Glutamatergic neuron (in vitro differentiated cells): ENCODE results near the gene LY6G6D. TPM values are rescaled to one million over a fixed set of nuclear protein-coding genes. Genes with fewer than 3 reads are reported as not detected.

Experiments
- DNase-seq: peaks from one replicate; pipeline ENCODE4 v3.0.0; 2022
- H3K27ac Mint-ChIP-seq: one replicate; pipeline ENCODE4 v1.8.0; 2020; ENCODE audit warnings: mild to moderate bottlenecking, mixed read lengths, inconsistent platforms; ENCODE audit not compliant: unreplicated experiment
- H3K27me3 Mint-ChIP-seq: one replicate; pipeline ENCODE4 v1.8.0; 2020; ENCODE audit warnings: mild to moderate bottlenecking, moderate library complexity, mixed read lengths, inconsistent platforms; ENCODE audit not compliant: unreplicated experiment
- H3K36me3 Mint-ChIP-seq: one replicate; pipeline ENCODE4 v1.8.0; 2020; ENCODE audit warnings: mild to moderate bottlenecking, mixed read lengths, inconsistent platforms; ENCODE audit not compliant: unreplicated experiment
- H3K4me1 Mint-ChIP-seq: one replicate; pipeline ENCODE4 v1.8.0; 2020; ENCODE audit warnings: mild to moderate bottlenecking, low read depth, mixed read lengths, inconsistent platforms; ENCODE audit not compliant: unreplicated experiment
- H3K4me3 Mint-ChIP-seq: one replicate; pipeline ENCODE4 v1.8.0; 2020; ENCODE audit warnings: mild to moderate bottlenecking, mixed read lengths, inconsistent platforms; ENCODE audit not compliant: unreplicated experiment
- H3K9me3 Mint-ChIP-seq: one replicate; pipeline ENCODE4 v1.8.0; 2020; ENCODE audit warnings: mild to moderate bottlenecking, moderate library complexity, mixed read lengths, inconsistent platforms; ENCODE audit not compliant: unreplicated experiment
- CTCF ChIP-seq: fragments of 200-600 bp; sonication (generic); IDR thresholded peaks from one replicate; pipeline ENCODE4 v1.5.0; 2021; ENCODE audit not compliant: partially characterized antibody, unreplicated experiment
- microRNA-seq: library from miRNA; unstranded; fragments of <30 nt; microRNA quantifications from one replicate; pipeline ENCODE4, GENCODE V29; 2020; ENCODE audit not compliant: unreplicated experiment
- total RNA-seq: library from RNA; stranded (reverse); fragmentation: NEBNext Ultra II Directional; extraction: Animal tissue kit (Norgen Biotek cat#: 25700); gene quantifications from one replicate; pipeline ENCODE4 v1.2.1, GENCODE V29; 2021; ENCODE audit not compliant: unreplicated experiment

The LY6G6D gene
- total RNA-seq, 1 donor from 2014 or later = not detected

- H3K27me3 Mint-ChIP-seq = peaks cover 4% of the 10 kb centered on the region
- no peak overlapping the region for H3K27ac Mint-ChIP-seq
- H3K9me3 Mint-ChIP-seq = no peaks in the 10 kb centered on the region
- no peak for TF ChIP-seq CTCF
- H3K36me3 Mint-ChIP-seq = peaks cover 7% of the 10 kb centered on the region
- H3K4me3 Mint-ChIP-seq = no peak overlapping the region
- H3K4me1 Mint-ChIP-seq = peaks cover 5% of the 10 kb centered on the region
- no peak for DNase-seq
Observed at GRCh38 chr6:31764198-31764597, 49.0 kb downstream of the LY6G6D start.

- no peak overlapping the region for H3K27ac Mint-ChIP-seq
- H3K4me1 Mint-ChIP-seq = peaks cover 5% of the 10 kb centered on the region
- no peak for TF ChIP-seq CTCF
- H3K4me3 Mint-ChIP-seq = no peak overlapping the region
- no peaks in the 10 kb centered on the region for H3K9me3 Mint-ChIP-seq
- no peak for DNase-seq
- H3K36me3 Mint-ChIP-seq = peaks cover under 1% of the 10 kb centered on the region
- H3K27me3 Mint-ChIP-seq = peaks cover 4% of the 10 kb centered on the region
Observed at GRCh38 chr6:31765559-31765909, 50.4 kb downstream of the LY6G6D start.

- peaks cover 2% of the 10 kb centered on the region for H3K27me3 Mint-ChIP-seq
- H3K36me3 Mint-ChIP-seq = no peaks in the 10 kb centered on the region
- TF ChIP-seq CTCF = no peak
- H3K4me1 Mint-ChIP-seq = peaks cover 5% of the 10 kb centered on the region
- H3K4me3 Mint-ChIP-seq = no peak overlapping the region
- H3K27ac Mint-ChIP-seq = no peak overlapping the region
- no peaks in the 10 kb centered on the region for H3K9me3 Mint-ChIP-seq
- no peak for DNase-seq
Observed at GRCh38 chr6:31765910-31766794, 51.0 kb downstream of the LY6G6D start.

GRCh38 chr6:31767096-31767645, 52.0 kb downstream of the LY6G6D start:
- TF ChIP-seq CTCF = no peak
- H3K27me3 Mint-ChIP-seq = peaks cover 2% of the 10 kb centered on the region
- H3K27ac Mint-ChIP-seq = no peak overlapping the region
- H3K36me3 Mint-ChIP-seq = no peaks in the 10 kb centered on the region
- no peak for DNase-seq
- H3K4me3 Mint-ChIP-seq = no peak overlapping the region
- H3K9me3 Mint-ChIP-seq = no peaks in the 10 kb centered on the region
- peaks cover 5% of the 10 kb centered on the region for H3K4me1 Mint-ChIP-seq

Small RNA genes within 50 kb of the gene (microRNA-seq; reads per million reads assigned to microRNA genes)
- 7.9 reads per million, percentile 42 among the genes with 10 or more reads in this experiment for gene MIR4646

Other genes starting within 250 kb of the LY6G6D start
- 3.6 TPM for gene MICB, start 217.2 kb upstream of the LY6G6D start, total RNA-seq
- not detected for gene MCCD1, start 186.4 kb upstream of the LY6G6D start, total RNA-seq
- 526 TPM for gene DDX39B, start 173.3 kb upstream of the LY6G6D start, total RNA-seq
- gene ATP6V1G2, start 168.7 kb upstream of the LY6G6D start, total RNA-seq = 95.6 TPM
- 29.8 TPM for gene NFKBIL1, start 167.7 kb upstream of the LY6G6D start, total RNA-seq
- not detected for gene LTA, start 143.1 kb upstream of the LY6G6D start, total RNA-seq
- not detected for gene TNF, start 139.8 kb upstream of the LY6G6D start, total RNA-seq
- gene LTB, start 132.9 kb upstream of the LY6G6D start, total RNA-seq = not detected
- gene LST1, start 129.1 kb upstream of the LY6G6D start, total RNA-seq = not detected
- not detected for gene NCR3, start 122.3 kb upstream of the LY6G6D start, total RNA-seq
- gene AIF1, start 100.1 kb upstream of the LY6G6D start, total RNA-seq = not detected
- gene PRRC2A, start 94.6 kb upstream of the LY6G6D start, total RNA-seq = 303 TPM
- 804 TPM for gene BAG6, start 62.7 kb upstream of the LY6G6D start, total RNA-seq
- gene APOM, start 59.5 kb upstream of the LY6G6D start, total RNA-seq = 1.5 TPM
- gene C6orf47, start 54.6 kb upstream of the LY6G6D start, total RNA-seq = 28.8 TPM
- 30.1 TPM for gene GPANK1, start 50.4 kb upstream of the LY6G6D start, total RNA-seq
- 214 TPM for gene CSNK2B, start 49.3 kb upstream of the LY6G6D start, total RNA-seq
- 43.1 TPM for gene LY6G5B, start 45.4 kb upstream of the LY6G6D start, total RNA-seq
- 13.8 TPM for gene LY6G5C, start 34.3 kb upstream of the LY6G6D start, total RNA-seq
- 120 TPM for gene ABHD16A, start 12.0 kb upstream of the LY6G6D start, total RNA-seq
- gene LY6G6F, start 8.5 kb upstream of the LY6G6D start, total RNA-seq = not detected
- gene LY6G6C, start 6.4 kb downstream of the LY6G6D start, total RNA-seq = 1.8 TPM
- not detected for gene MPIG6B, start 8.0 kb downstream of the LY6G6D start, total RNA-seq
- gene DDAH2, start 14.0 kb downstream of the LY6G6D start, total RNA-seq = 266 TPM
- gene CLIC1, start 21.2 kb downstream of the LY6G6D start, total RNA-seq = 310 TPM
- 25.7 TPM for gene MSH5, start 24.7 kb downstream of the LY6G6D start, total RNA-seq
- 3.7 TPM for gene SAPCD1, start 47.3 kb downstream of the LY6G6D start, total RNA-seq
- 3.2 TPM for gene VWA7, start 62.0 kb downstream of the LY6G6D start, total RNA-seq
- 204 TPM for gene VARS1, start 80.4 kb downstream of the LY6G6D start, total RNA-seq
- 68.2 TPM for gene LSM2, start 91.6 kb downstream of the LY6G6D start, total RNA-seq
- 2.5 TPM for gene HSPA1L, start 99.9 kb downstream of the LY6G6D start, total RNA-seq
- gene HSPA1A, start 100.2 kb downstream of the LY6G6D start, total RNA-seq = 54.3 TPM
- gene HSPA1B, start 112.4 kb downstream of the LY6G6D start, total RNA-seq = 93.9 TPM
- gene NEU1, start 147.5 kb downstream of the LY6G6D start, total RNA-seq = 40.2 TPM
- gene SLC44A4, start 163.6 kb downstream of the LY6G6D start, total RNA-seq = not detected
- gene EHMT2, start 182.3 kb downstream of the LY6G6D start, total RNA-seq = 113 TPM
- 16.2 TPM for gene ZBTB12, start 186.7 kb downstream of the LY6G6D start, total RNA-seq
- not detected for gene C2, start 212.4 kb downstream of the LY6G6D start, total RNA-seq
- not detected for gene CFB, start 230.7 kb downstream of the LY6G6D start, total RNA-seq
- 52.7 TPM for gene NELFE, start 243.6 kb downstream of the LY6G6D start, total RNA-seq
- 109 TPM for gene SKIC2, start 243.8 kb downstream of the LY6G6D start, total RNA-seq